GM04504 (cell line): ENCODE results near the gene CSRNP3.

Experiments used
- DNase-seq: peaks from one replicate; pipeline ENCODE4 v3.0.0-alpha.2; 2012; ENCODE audit warnings: low read depth

CSRNP3 gene

GRCh38 chr2:165470361-165470760 is 863 bp downstream of the CSRNP3 start:
- no peak for DNase-seq

GRCh38 chr2:165471349-165471950 is 2.0 kb downstream of the CSRNP3 start:
- no peak for DNase-seq

- DNase-seq, result no peak
These were observed 3.4 kb downstream of the CSRNP3 start for GRCh38 chr2:165472922-165473321.

- no peak for DNase-seq
These were observed 5.2 kb downstream of the CSRNP3 start for GRCh38 chr2:165474619-165475276.

GRCh38 chr2:165475277-165476004 is 5.9 kb downstream of the CSRNP3 start:
- DNase-seq, result no peak

- DNase-seq, result no peak
These were observed 10.4 kb downstream of the CSRNP3 start for GRCh38 chr2:165479856-165480255.

GRCh38 chr2:165494573-165494972 is 25.1 kb downstream of the CSRNP3 start:
- no peak for DNase-seq

GRCh38 chr2:165497659-165498317 is 28.3 kb downstream of the CSRNP3 start:
- no peak for DNase-seq

GRCh38 chr2:165499131-165499530 is 29.6 kb downstream of the CSRNP3 start:
- DNase-seq, result no peak

- no peak for DNase-seq
These were observed 30.5 kb downstream of the CSRNP3 start for GRCh38 chr2:165500001-165500400.

GRCh38 chr2:165500816-165501215 is 31.3 kb downstream of the CSRNP3 start:
- DNase-seq, result no peak

- no peak for DNase-seq
These were observed 36.0 kb downstream of the CSRNP3 start for GRCh38 chr2:165505514-165505913.

GRCh38 chr2:165508927-165509326 is 39.4 kb downstream of the CSRNP3 start:
- no peak for DNase-seq

GRCh38 chr2:165513479-165513878 is 44.0 kb downstream of the CSRNP3 start:
- no peak for DNase-seq

- DNase-seq, result no peak
These were observed 49.1 kb downstream of the CSRNP3 start for GRCh38 chr2:165518611-165519010.

GRCh38 chr2:165522719-165523118 is 53.2 kb downstream of the CSRNP3 start:
- no peak for DNase-seq

GRCh38 chr2:165524720-165525119 is 55.2 kb downstream of the CSRNP3 start:
- DNase-seq, result no peak

GRCh38 chr2:165528691-165529090 is 59.2 kb downstream of the CSRNP3 start:
- DNase-seq, result no peak

- no peak for DNase-seq
These were observed 59.6 kb downstream of the CSRNP3 start for GRCh38 chr2:165529130-165529529.

GRCh38 chr2:165533331-165533730 is 63.8 kb downstream of the CSRNP3 start:
- DNase-seq, result no peak

- peak; percentile 2 for DNase-seq
These were observed 66.0 kb downstream of the CSRNP3 start for GRCh38 chr2:165535471-165535870.

GRCh38 chr2:165536851-165537499 is 67.5 kb downstream of the CSRNP3 start:
- no peak for DNase-seq
